Chondrocyte (in vitro differentiated cells): Measurements from ENCODE around the gene B3GAT1. TPM values are rescaled to one million over a fixed set of nuclear protein-coding genes. Genes with fewer than 3 reads are reported as not detected.
A peak's percentile ranks its signal among the peaks of the same experiment; 100 is the strongest.

Experiments
- DNase-seq: peaks from one replicate; pipeline ENCODE4 v3.0.0; 2021; ENCODE audit warnings: mixed read lengths, low spot score
- H3K27ac Mint-ChIP-seq: one replicate; pipeline ENCODE4 v1.8.0; 2021; ENCODE audit warnings: mild to moderate bottlenecking, moderate library complexity, mixed read lengths; ENCODE audit not compliant: unreplicated experiment
- H3K27me3 Mint-ChIP-seq: 2 replicates; pipeline ENCODE4 v1.8.0; 2021; ENCODE audit warnings: low read depth, mixed read lengths
- H3K36me3 Mint-ChIP-seq: 2 replicates; pipeline ENCODE4 v1.8.0; 2021; ENCODE audit warnings: low read depth, mixed read lengths
- H3K4me1 Mint-ChIP-seq: 2 replicates; pipeline ENCODE4 v1.8.0; 2021; ENCODE audit warnings: low read depth, mild to moderate bottlenecking, mixed read lengths
- H3K4me3 Mint-ChIP-seq: one replicate; pipeline ENCODE4 v1.8.0; 2021; ENCODE audit warnings: mild to moderate bottlenecking, moderate library complexity, mixed read lengths; ENCODE audit not compliant: unreplicated experiment
- H3K9me3 Mint-ChIP-seq: 2 replicates; pipeline ENCODE4 v1.8.0; 2021; ENCODE audit warnings: low read depth, mixed read lengths
- CTCF ChIP-seq: fragments of 200-600 bp; sonication (generic); IDR thresholded peaks from 2 replicates; pipeline ENCODE4 v1.5.0; 2021; ENCODE audit warnings: antibody characterized with exemption, mild to moderate bottlenecking, moderate library complexity
- total RNA-seq: library from RNA; stranded (reverse); gene quantifications from 3 replicates; pipeline ENCODE4 v1.2.1, GENCODE V29; 2021

The B3GAT1 gene
- total RNA-seq, 1 donor from 2014 or later: 0.37 TPM

GRCh38 chr11:134366254-134366653, 45.8 kb downstream of the B3GAT1 start:
- peaks cover 17% of the 10 kb centered on the region for H3K27me3 Mint-ChIP-seq
- no peak overlapping the region for H3K27ac Mint-ChIP-seq
- no peak overlapping the region for H3K4me3 Mint-ChIP-seq
- H3K36me3 Mint-ChIP-seq: no peaks in the 10 kb centered on the region
- H3K4me1 Mint-ChIP-seq: no peaks in the 10 kb centered on the region
- DNase-seq: no peak
- TF ChIP-seq CTCF: no peak
- no peaks in the 10 kb centered on the region for H3K9me3 Mint-ChIP-seq

- TF ChIP-seq CTCF: no peak
- Mint-ChIP-seq H3K4me1 (no peaks in the 10 kb centered on the region), H3K36me3 (no peaks in the 10 kb centered on the region), H3K4me3 (no peak overlapping the region), H3K27me3 (peaks cover 17% of the 10 kb centered on the region), H3K9me3 (no peaks in the 10 kb centered on the region), H3K27ac (no peak overlapping the region)
- peak; percentile 78 for DNase-seq
Measured at GRCh38 chr11:134365011-134365925, 46.8 kb downstream of the B3GAT1 start.

GRCh38 chr11:134364261-134364660, 47.8 kb downstream of the B3GAT1 start:
- Mint-ChIP-seq H3K36me3 (no peaks in the 10 kb centered on the region), H3K9me3 (no peaks in the 10 kb centered on the region), H3K4me1 (no peaks in the 10 kb centered on the region), H3K4me3 (no peak overlapping the region), H3K27ac (no peak overlapping the region), H3K27me3 (peaks cover 22% of the 10 kb centered on the region)
- DNase-seq: no peak
- no peak for TF ChIP-seq CTCF

GRCh38 chr11:134363592-134363991, 48.5 kb downstream of the B3GAT1 start:
- Mint-ChIP-seq H3K27me3 (peaks cover 20% of the 10 kb centered on the region), H3K9me3 (no peaks in the 10 kb centered on the region), H3K27ac (no peak overlapping the region), H3K36me3 (no peaks in the 10 kb centered on the region), H3K4me3 (no peak overlapping the region), H3K4me1 (no peaks in the 10 kb centered on the region)
- no peak for DNase-seq
- TF ChIP-seq CTCF: no peak

GRCh38 chr11:134363161-134363560, 48.9 kb downstream of the B3GAT1 start:
- H3K27ac Mint-ChIP-seq: no peak overlapping the region

More at GRCh38 chr11:134363161-134363560, 48.9 kb downstream of the B3GAT1 start:
- Mint-ChIP-seq H3K27me3 (peaks cover 16% of the 10 kb centered on the region), H3K4me1 (no peaks in the 10 kb centered on the region), H3K9me3 (no peaks in the 10 kb centered on the region), H3K4me3 (no peak overlapping the region), H3K36me3 (no peaks in the 10 kb centered on the region)
- DNase-seq: peak; percentile 74
- TF ChIP-seq CTCF: no peak
